Erythroblast (primary cell): ENCODE data around the gene SLC39A11.

Experiments used
- GATA1 ChIP-seq: IDR thresholded peaks from 2 replicates; pipeline ENCODE4 v1.6.1; 2011; ENCODE audit warnings: low read depth, mild to moderate bottlenecking, control low read depth, low read length, moderate library complexity
- POLR2A ChIP-seq: IDR thresholded peaks from 2 replicates; pipeline ENCODE4 v1.6.1; 2011; ENCODE audit warnings: mild to moderate bottlenecking, low read length

DNA sequence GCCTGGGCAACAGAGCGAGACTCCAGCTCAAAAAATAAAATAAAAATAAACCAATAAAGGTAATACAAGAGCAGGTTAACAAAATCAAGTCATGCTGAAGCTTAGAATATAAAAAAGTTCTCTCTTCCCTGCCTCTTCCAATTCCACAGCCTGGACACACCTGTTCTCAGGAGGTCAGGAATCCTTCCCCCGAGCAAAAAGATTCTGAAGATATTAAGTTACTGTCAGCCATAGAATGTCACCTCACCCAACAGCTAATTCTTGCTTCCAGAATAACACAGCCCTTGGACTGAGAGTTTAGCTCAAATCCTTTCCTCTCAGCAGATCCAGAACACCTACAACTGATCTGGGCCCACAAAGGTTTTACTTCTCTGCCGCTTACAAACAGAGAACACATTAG is 27.1 kb downstream of the SLC39A11 start:
- TF ChIP-seq POLR2A (no peak), GATA1 (no peak)
